Measurements from ENCODE around the gene CPT1B. TPM values are rescaled to one million over a fixed set of nuclear protein-coding genes. Genes with fewer than 3 reads are reported as not detected.
A peak's percentile ranks its signal among the peaks of the same experiment; 100 is the strongest.

The CPT1B gene
- total RNA-seq, 2 experiments from 2014 or later: 59.1 to 68.3 TPM

DNA sequence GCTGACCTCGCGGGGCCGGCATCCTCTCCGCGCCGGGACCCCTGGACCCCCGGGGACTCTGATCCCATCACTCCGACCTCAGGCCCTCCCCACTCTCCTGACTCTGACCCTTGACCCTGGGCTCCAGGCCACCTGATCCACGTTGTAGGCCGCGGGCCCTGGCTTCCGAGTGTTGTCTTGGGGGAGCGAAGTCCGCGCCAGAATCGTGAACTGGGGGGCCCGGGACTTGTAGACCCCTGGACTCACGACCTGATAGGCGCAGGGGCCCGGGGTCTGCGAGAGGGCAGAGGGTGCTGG, 47.7 kb downstream of the CPT1B start:
- H3K27ac Mint-ChIP-seq: peak overlapping the region; percentile 88
- H3K4me1 ChIP-seq (ENCODE audit: insufficient read depth, low read length): peaks cover 77% of the 10 kb centered on the region
- ChIA-PET CTCF (no interaction called here), POLR2A (interaction anchor here (0.6 to 2.4 kb wide), 5 partner anchors 9 to 32 kb away, joined by 3 to 15 read pairs (median 8); partner anchors contain the start of genes KLHDC7B, LMF2, NCAPH2 and SYCE3)
- H3K9me3 ChIP-seq (ENCODE audit: control insufficient read depth in 1 of 2, insufficient read depth in 1 of 2, low read length in 2 of 2): no peaks in the 10 kb centered on the region
- peak overlapping the region; percentile 80 for H3K4me3 ChIP-seq (ENCODE audit: low read length)
- H3K36me3 ChIP-seq (ENCODE audit: insufficient read depth, low read length): no peaks in the 10 kb centered on the region
- ATAC-seq (ENCODE audit: poor library complexity): no peak
- peaks cover 4% of the 10 kb centered on the region for H3K36me3 Mint-ChIP-seq (ENCODE audit: low read depth)
- H3K4me3 Mint-ChIP-seq: peak overlapping the region; percentile 78
- intact Hi-C loops (cut with DNase I, micrococcal nuclease): loop anchor here in 1 of 2 experiments (2.0 kb wide), 1 partner anchor 14 kb away; the partner anchor contains the start of gene KLHDC7B
- H3K9me3 Mint-ChIP-seq: no peaks in the 10 kb centered on the region
- TF ChIP-seq, protein P1, sequence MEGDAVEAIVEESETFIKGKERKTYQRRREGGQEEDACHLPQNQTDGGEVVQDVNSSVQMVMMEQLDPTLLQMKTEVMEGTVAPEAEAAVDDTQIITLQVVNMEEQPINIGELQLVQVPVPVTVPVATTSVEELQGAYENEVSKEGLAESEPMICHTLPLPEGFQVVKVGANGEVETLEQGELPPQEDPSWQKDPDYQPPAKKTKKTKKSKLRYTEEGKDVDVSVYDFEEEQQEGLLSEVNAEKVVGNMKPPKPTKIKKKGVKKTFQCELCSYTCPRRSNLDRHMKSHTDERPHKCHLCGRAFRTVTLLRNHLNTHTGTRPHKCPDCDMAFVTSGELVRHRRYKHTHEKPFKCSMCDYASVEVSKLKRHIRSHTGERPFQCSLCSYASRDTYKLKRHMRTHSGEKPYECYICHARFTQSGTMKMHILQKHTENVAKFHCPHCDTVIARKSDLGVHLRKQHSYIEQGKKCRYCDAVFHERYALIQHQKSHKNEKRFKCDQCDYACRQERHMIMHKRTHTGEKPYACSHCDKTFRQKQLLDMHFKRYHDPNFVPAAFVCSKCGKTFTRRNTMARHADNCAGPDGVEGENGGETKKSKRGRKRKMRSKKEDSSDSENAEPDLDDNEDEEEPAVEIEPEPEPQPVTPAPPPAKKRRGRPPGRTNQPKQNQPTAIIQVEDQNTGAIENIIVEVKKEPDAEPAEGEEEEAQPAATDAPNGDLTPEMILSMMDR (IDR thresholded peaks at IDR 0.05): no peak
- peaks cover 45% of the 10 kb centered on the region for H3K4me1 Mint-ChIP-seq (ENCODE audit: low read depth)
- DNase-seq: peak in 1 of 14 experiments; percentile 34
- H3K27ac ChIP-seq (ENCODE audit: low read depth in 1 of 2, low read length in 2 of 2): peak overlapping the region; percentile 90 to 98
- no peaks in the 10 kb centered on the region for H3K27me3 ChIP-seq (ENCODE audit: control insufficient read depth in 1 of 2, insufficient read depth in 2 of 2, low read length in 2 of 2)
- H3K27me3 Mint-ChIP-seq: peaks cover 13% of the 10 kb centered on the region

DNA sequence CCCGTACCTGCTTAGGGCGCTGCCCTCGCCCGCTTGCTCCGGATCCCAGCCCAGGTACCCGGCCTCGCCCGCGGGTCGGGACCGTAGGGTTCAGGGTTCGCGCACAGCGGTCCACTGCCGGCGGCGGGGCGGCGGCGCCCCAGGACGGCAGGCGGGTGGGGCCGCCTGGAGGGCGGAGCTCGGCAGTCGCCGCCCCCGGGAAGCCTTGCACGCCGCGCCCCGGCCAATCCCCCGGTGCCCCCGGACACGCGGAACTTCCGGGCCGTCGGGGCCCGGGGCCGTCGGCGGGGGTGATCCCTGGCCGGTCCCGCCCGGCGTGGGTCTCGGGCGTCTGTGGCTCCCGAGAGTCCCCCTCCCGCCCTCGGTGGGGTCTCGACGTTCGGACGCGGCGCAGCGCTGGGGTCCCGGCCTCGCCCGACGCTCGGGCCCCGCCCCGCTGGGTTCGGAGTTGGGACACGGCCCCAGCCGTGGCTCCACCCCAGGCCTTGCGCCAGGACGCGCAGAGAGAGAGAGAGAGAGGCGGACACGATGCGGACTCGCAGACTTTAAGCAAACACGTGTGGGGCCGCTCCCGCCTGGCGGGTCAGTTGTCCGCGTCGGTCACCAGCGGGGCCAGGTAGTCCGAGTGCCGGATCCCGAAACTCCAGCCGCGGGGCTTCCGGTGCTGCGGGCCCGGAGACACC, 48.2 kb downstream of the CPT1B start, which contains the start of gene TYMP:
TSS of gene TYMP (minus strand) at position 116 of the 683 bp plus-strand sequence. CDS start 303 bp downstream, outside the sequence.
- ChIA-PET CTCF (interaction anchor here (1.0 to 1.8 kb wide), 2 partner anchors 10 to 33 kb away, joined by 5 to 7 read pairs; partner anchors contain the start of gene SYCE3), POLR2A (interaction anchor here (1.0 to 6.7 kb wide), 8 partner anchors 8 to 91 kb away, joined by 3 to 258 read pairs (median 8); partner anchors contain the start of genes CHKB, KLHDC7B, LMF2 and NCAPH2)
- H3K27me3 ChIP-seq (ENCODE audit: control insufficient read depth in 1 of 2, insufficient read depth in 2 of 2, low read length in 2 of 2): no peaks in the 10 kb centered on the region
- Mint-ChIP-seq H3K27me3 (peaks cover 13% of the 10 kb centered on the region), H3K4me3 (peak within 1 kb of the TSS; percentile 87), H3K36me3 (ENCODE audit: low read depth) (peaks cover 4% of the 10 kb centered on the region), H3K9me3 (no peaks in the 10 kb centered on the region), H3K27ac (peak within 1 kb of the TSS; percentile 90), H3K4me1 (ENCODE audit: low read depth) (peaks cover 45% of the 10 kb centered on the region)
- peak in 10 of 14 experiments; percentile 49 to 84 (median 72) for DNase-seq
- no peak for ATAC-seq (ENCODE audit: poor library complexity)
- no peaks in the 10 kb centered on the region for H3K36me3 ChIP-seq (ENCODE audit: insufficient read depth, low read length)
- peaks cover 77% of the 10 kb centered on the region for H3K4me1 ChIP-seq (ENCODE audit: insufficient read depth, low read length)
- intact Hi-C loops (cut with DNase I, micrococcal nuclease): loop anchor here (2.0 to 5.0 kb wide), 5 partner anchors 15 to 92 kb away; partner anchors contain the start of genes CHKB (in 1 of the 2), KLHDC7B (in 1 of the 2) and SYCE3 (in 1 of the 2)
- peak within 1 kb of the TSS; percentile 80 for H3K4me3 ChIP-seq (ENCODE audit: low read length)
- H3K9me3 ChIP-seq (ENCODE audit: control insufficient read depth in 1 of 2, insufficient read depth in 1 of 2, low read length in 2 of 2): no peaks in the 10 kb centered on the region
- TF ChIP-seq, protein P1 (IDR thresholded peaks at IDR 0.05): no peak
- H3K27ac ChIP-seq (ENCODE audit: low read depth in 1 of 2, low read length in 2 of 2): peak within 1 kb of the TSS; percentile 90 to 98

DNA sequence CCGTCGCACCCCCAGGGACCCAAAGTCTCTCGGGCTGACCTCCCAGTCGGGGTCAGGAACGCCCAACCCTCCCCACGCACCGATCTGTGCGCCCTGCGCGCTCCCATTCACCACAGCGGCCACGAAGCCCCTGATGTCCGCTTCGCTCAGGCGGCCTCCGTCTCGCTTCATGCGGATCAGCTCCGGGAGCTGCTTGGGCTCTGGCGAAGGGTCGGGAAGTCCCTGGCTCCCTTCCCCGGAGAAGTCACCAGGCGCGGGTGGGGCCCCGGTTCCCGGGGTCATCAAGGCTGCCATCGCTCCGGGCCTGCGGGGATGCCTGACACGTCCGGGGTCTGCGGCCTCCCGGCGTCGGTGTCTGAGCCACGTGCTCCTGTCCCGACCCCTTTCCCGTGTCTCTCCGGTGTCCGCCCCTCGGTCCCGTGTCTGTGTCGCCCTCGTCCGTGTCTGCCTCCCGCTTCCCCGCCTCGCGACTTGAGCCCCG, 48.8 kb downstream of the CPT1B start:
- Mint-ChIP-seq H3K4me3 (peak overlapping the region; percentile 48), H3K4me1 (ENCODE audit: low read depth) (peaks cover 48% of the 10 kb centered on the region)
- H3K4me3 ChIP-seq (ENCODE audit: low read length): peak overlapping the region; percentile 80

More for the DNA sequence above, 48.8 kb downstream of the CPT1B start:
- Mint-ChIP-seq H3K9me3 (no peaks in the 10 kb centered on the region), H3K27ac (no peak overlapping the region), H3K27me3 (peaks cover 13% of the 10 kb centered on the region), H3K36me3 (ENCODE audit: low read depth) (peaks cover 10% of the 10 kb centered on the region)
- Histone ChIP-seq H3K27ac (ENCODE audit: low read depth in 1 of 2, low read length in 2 of 2) (peak overlapping the region; percentile 21 to 74), H3K27me3 (ENCODE audit: control insufficient read depth in 1 of 2, insufficient read depth in 2 of 2, low read length in 2 of 2) (no peaks in the 10 kb centered on the region), H3K36me3 (ENCODE audit: insufficient read depth, low read length) (no peaks in the 10 kb centered on the region), H3K4me1 (ENCODE audit: insufficient read depth, low read length) (peaks cover 82% of the 10 kb centered on the region), H3K9me3 (ENCODE audit: control insufficient read depth in 1 of 2, insufficient read depth in 1 of 2, low read length in 2 of 2) (no peaks in the 10 kb centered on the region)
- CTCF ChIA-PET: interaction anchor here (1.0 to 1.8 kb wide), 2 partner anchors 11 to 34 kb away, joined by 5 to 7 read pairs; partner anchors contain the start of gene SYCE3
- TF ChIP-seq, protein P1 (IDR thresholded peaks at IDR 0.05): no peak
- intact Hi-C loops (cut with DNase I, micrococcal nuclease): loop anchor here (5.0 kb wide), 4 partner anchors 33 to 93 kb away; partner anchors contain the start of genes CHKB (in 1 of the 2) and SYCE3 (in 1 of the 2)
- POLR2A ChIA-PET: interaction anchor here (1.0 to 6.7 kb wide), 9 partner anchors 9 to 92 kb away, joined by 3 to 258 read pairs (median 7); partner anchors contain the start of genes CHKB, KLHDC7B, LMF2 and NCAPH2
- ATAC-seq (ENCODE audit: poor library complexity) (no peak), DNase-seq (peak in 1 of 14 experiments; percentile 30)

Measured in CD4-positive, alpha-beta T cell (primary cell).